Gastrocnemius medialis (tissue), 4 donors: Measurements from ENCODE around the gene ITGAL.

Source experiments
- POLR2A ChIP-seq, 2 donors: fragments of 450-650 bp; IDR thresholded peaks; one replicate each; pipeline ENCODE4 v1.6.1; 2017; ENCODE audit warnings: antibody characterized with exemption in 2 of 2, mild to moderate bottlenecking in 2 of 2, moderate library complexity in 2 of 2
- TF ChIP-seq, protein P1 (sequence below), 5 experiments: fragments of 450-650 bp in 3 of 5; fragments of 200-600 bp in 2 of 5; sonication (generic) in 2 of 5; IDR thresholded peaks in 4 of 5; conservative IDR thresholded peaks in 1 of 5; 1 replicate in 4 of 5; 2 replicates in 1 of 5; pipeline ENCODE4 v1.5.1; 2016 to 2019; ENCODE audit warnings: antibody characterized with exemption in 5 of 5, mild to moderate bottlenecking in 3 of 5, moderate library complexity in 3 of 5

DNA sequence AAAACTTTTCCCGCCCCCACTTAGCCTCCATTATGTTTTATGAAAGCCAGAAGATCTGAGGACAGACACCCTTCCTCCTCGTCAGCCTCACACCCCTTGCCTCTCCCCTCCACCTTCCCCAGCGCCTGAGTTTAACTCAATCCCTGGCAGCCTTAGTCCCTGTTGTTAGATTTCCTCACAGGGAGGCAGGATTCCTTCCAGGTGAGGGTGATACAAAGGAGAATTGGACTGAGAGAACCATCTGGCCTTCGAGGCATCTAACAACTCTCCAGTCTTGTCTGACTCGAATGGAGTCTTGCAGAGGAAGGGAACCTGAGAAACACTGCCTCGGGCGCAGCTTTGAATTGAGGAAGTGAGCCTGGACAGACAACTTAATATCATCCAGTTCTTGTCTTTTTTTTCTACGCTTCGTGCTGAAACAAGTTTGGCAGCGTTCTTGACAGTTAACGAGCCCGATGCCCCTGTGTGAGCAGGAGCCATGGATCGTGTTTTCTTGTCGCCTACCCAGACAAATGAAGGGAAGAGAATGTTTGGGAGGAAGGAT, 55.2 kb downstream of the ITGAL start:
- TF ChIP-seq, protein P1, sequence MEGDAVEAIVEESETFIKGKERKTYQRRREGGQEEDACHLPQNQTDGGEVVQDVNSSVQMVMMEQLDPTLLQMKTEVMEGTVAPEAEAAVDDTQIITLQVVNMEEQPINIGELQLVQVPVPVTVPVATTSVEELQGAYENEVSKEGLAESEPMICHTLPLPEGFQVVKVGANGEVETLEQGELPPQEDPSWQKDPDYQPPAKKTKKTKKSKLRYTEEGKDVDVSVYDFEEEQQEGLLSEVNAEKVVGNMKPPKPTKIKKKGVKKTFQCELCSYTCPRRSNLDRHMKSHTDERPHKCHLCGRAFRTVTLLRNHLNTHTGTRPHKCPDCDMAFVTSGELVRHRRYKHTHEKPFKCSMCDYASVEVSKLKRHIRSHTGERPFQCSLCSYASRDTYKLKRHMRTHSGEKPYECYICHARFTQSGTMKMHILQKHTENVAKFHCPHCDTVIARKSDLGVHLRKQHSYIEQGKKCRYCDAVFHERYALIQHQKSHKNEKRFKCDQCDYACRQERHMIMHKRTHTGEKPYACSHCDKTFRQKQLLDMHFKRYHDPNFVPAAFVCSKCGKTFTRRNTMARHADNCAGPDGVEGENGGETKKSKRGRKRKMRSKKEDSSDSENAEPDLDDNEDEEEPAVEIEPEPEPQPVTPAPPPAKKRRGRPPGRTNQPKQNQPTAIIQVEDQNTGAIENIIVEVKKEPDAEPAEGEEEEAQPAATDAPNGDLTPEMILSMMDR (IDR thresholded peaks at IDR 0.05 in 4 of 5, conservative IDR thresholded peaks at IDR 0.05 in 1 of 5) = no peak
- no peak for TF ChIP-seq POLR2A (IDR thresholded peaks at IDR 0.05)
